ENCODE measurements around the gene AKT1S1. TPM values are rescaled to one million over a fixed set of nuclear protein-coding genes. Genes with fewer than 3 reads are reported as not detected.

Gene AKT1S1
- total and polyA plus RNA-seq, 2 donors (not counting 3 experiments of a cell fraction or from before 2014, with no cell fraction given), result 64.2 to 68.3 TPM

DNA sequence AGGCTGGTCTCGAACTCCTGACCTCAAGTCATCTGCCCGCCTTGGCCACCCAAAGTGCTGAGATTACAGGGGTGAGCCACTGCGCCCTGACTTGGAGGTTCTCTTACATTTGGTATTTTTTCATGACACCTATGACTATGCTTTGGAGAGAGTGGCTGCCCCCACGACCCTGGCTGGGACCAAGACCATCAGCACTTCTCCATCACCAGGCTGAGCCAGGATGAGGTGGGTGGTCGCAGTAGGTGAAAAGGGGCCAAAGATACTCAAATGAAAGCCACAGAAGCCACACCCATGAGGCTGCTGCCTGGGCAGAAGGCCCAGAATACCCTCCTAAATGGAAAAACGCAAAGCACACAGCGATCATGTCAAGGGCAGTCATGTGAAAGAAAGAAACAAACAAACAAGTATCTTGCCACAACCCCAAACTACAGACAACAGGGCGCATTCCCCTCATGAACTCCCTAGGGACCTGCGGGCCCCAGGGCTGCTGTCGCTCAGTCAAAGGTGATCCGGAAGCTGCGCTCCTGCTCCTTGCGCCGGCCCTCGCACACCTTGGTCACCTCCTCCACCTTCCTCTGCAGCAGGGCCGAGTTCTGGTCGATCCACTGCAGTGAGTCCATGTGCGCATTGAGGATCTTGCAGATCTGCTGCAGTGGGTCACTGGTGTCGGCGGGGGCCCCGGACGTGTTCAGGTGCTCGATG lies 30.7 kb upstream of the AKT1S1 start:
- Histone ChIP-seq H3K9me3 (replicated peaks; ENCODE audit: control insufficient read depth, insufficient read depth, low read length) (no peaks in the 10 kb centered on the region), H3K4me3 (replicated peaks in 1 of 3; ENCODE audit: insufficient read depth in 1 of 3, low read depth in 1 of 3, low read length in 3 of 3) (no peak overlapping the region), H3K36me3 (ENCODE audit: control insufficient read depth in 2 of 2, extremely low read depth in 1 of 2, insufficient read depth in 2 of 2, low read length in 2 of 2) (peaks cover 6 to 23% of the 10 kb centered on the region in 2 experiments), H3K9me1 (replicated peaks; ENCODE audit: control insufficient read depth, extremely low read depth, insufficient read depth, low read length) (no peaks in the 10 kb centered on the region), H3K9ac (replicated peaks; ENCODE audit: extremely low read depth, insufficient read depth, low read length) (no peak overlapping the region), H2AFZ (ENCODE audit: low read depth, low read length) (no peak overlapping the region), H3K27me3 (ENCODE audit: control insufficient read depth in 2 of 2, insufficient read depth in 2 of 2, low read length in 2 of 2) (no peaks in the 10 kb centered on the region), H3K79me2 (ENCODE audit: control insufficient read depth, insufficient read depth, low read length) (no peaks in the 10 kb centered on the region), H3K27ac (ENCODE audit: insufficient read depth, low read depth, low read length) (no peak overlapping the region), H3K4me2 (ENCODE audit: insufficient read depth, low read length) (no peak overlapping the region), H4K20me1 (replicated peaks; ENCODE audit: control insufficient read depth, extremely low read depth, insufficient read depth, low read length) (no peaks in the 10 kb centered on the region), H3K4me1 (ENCODE audit: control insufficient read depth, extremely low read depth, insufficient read depth, low read length) (no peaks in the 10 kb centered on the region)
- TF ChIP-seq JUN (IDR thresholded peaks at IDR 0.05; ENCODE audit: borderline replicate concordance, insufficient read depth, insufficient read length, low read depth), result no peak
- TF ChIP-seq, protein P1, sequence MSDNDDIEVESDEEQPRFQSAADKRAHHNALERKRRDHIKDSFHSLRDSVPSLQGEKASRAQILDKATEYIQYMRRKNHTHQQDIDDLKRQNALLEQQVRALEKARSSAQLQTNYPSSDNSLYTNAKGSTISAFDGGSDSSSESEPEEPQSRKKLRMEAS (IDR thresholded peaks at IDR 0.05; ENCODE audit: insufficient read depth, insufficient read length), result no peak
- no peak for TF ChIP-seq POLR2AphosphoS5 (IDR thresholded peaks at IDR 0.05; ENCODE audit: insufficient read depth, low read depth, low read length)
- no peak for TF ChIP-seq POLR2A (IDR thresholded peaks at IDR 0.05; ENCODE audit: low read depth, low read length)
- TF ChIP-seq, protein P2, sequence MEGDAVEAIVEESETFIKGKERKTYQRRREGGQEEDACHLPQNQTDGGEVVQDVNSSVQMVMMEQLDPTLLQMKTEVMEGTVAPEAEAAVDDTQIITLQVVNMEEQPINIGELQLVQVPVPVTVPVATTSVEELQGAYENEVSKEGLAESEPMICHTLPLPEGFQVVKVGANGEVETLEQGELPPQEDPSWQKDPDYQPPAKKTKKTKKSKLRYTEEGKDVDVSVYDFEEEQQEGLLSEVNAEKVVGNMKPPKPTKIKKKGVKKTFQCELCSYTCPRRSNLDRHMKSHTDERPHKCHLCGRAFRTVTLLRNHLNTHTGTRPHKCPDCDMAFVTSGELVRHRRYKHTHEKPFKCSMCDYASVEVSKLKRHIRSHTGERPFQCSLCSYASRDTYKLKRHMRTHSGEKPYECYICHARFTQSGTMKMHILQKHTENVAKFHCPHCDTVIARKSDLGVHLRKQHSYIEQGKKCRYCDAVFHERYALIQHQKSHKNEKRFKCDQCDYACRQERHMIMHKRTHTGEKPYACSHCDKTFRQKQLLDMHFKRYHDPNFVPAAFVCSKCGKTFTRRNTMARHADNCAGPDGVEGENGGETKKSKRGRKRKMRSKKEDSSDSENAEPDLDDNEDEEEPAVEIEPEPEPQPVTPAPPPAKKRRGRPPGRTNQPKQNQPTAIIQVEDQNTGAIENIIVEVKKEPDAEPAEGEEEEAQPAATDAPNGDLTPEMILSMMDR (IDR thresholded peaks at IDR 0.05; ENCODE audit: extremely low read depth in 1 of 2, insufficient read depth in 1 of 2, low read depth in 1 of 2, low read length in 2 of 2), result no peak
- no peak for TF ChIP-seq GATA2 (IDR thresholded peaks at IDR 0.05; ENCODE audit: insufficient read depth, insufficient read length, low read depth, low read length)
- no peak for TF ChIP-seq EZH2 (IDR thresholded peaks at IDR 0.05; ENCODE audit: borderline replicate concordance, low read depth, low read length, severe bottlenecking)
- no peak for TF ChIP-seq MYC (IDR thresholded peaks at IDR 0.05; ENCODE audit: low read depth, low read length)
- no peak for TF ChIP-seq FOS (IDR thresholded peaks at IDR 0.05; ENCODE audit: borderline replicate concordance, insufficient read depth, low read length)
- no peak for DNase-seq (ENCODE audit: low read depth, low spot score)
- POLR2A ChIA-PET, result no interaction called here
- dilution Hi-C loops (cut with MboI; ENCODE audit: extremely low pct_ligation_motif_present, low sequenced_read_pairs) (no loop called here), intact Hi-C loops (cut with micrococcal nuclease) (no loop called here)
- no TSS peak for BruUV-seq (replicated peaks)
- no peak for FAIRE-seq
- CTCF ChIA-PET, result interaction anchor here (1.3 kb wide), 1 partner anchor 10 kb away, joined by 5 read pairs; no protein-coding TSS in a partner anchor

Data from endothelial cell of umbilical vein (primary cell).